ENCODE results near the gene IL1R2.

- TF ChIP-seq CTCF (IDR thresholded peaks at IDR 0.05): no peak
- TF ChIP-seq POLR2A (IDR thresholded peaks at IDR 0.05): no peak
Measured at GRCh38 chr2:102004581-102004980, 12.8 kb downstream of the IL1R2 start.
